ENCODE results near the gene CDC42EP1. TPM values are rescaled to one million over a fixed set of nuclear protein-coding genes. Genes with fewer than 3 reads are reported as not detected.
A peak's percentile ranks its signal among the peaks of the same experiment; 100 is the strongest.
"Not testable (repeated sequence)": the region's sequence is repeated elsewhere in the genome, so short reads cannot be mapped to it uniquely, and the experiment has no call there.

Gene CDC42EP1
- total RNA-seq, 1 donor from 2014 or later: 1.0 TPM

DNA sequence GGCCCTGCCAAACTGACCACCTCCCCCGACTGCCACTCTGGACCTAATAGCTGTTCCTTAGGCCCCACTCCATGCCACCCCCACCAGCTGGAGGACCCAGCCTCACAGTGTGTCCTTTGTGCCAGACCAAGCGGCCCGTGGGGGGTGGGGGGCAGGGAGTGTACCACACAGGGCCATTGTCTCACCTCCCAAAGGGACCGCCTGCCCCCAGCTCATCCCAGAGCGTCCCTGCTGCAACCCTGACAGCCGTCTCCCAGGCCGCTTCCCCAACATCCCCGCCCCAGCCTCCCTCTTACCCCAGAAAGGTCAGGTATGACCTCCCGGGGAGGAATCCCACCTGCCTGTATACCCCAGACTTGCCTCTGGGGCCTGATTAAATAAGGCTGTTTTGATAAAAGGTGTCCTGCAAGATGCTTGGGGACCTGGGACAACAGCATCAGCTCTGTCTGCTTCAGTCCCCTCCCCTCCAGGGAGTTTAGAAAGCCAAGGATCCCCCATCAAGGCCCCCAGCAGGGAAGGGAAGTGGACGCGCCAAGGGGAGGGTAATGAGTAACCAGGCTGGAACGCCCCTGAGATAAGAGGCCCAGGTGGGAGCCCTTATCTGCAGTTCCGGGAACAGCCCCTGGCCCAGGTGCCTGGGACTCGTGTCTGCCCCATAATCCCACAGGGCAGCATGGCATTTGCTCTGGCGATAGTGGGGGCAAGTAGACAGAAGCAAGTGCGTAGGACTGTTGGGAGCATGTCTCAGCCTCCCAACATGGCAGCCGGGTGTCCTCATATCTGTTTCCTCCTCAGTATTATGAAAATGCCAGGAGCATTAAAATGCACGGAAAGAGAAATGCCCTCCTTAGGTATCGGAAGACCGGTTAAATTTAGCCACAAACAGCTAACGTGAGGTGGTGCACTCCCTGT, 9.0 kb downstream of the CDC42EP1 start:
- intact Hi-C loops (cut with micrococcal nuclease): no loop called here
- H3K4me3 Mint-ChIP-seq: no peak overlapping the region
- no peaks in the 10 kb centered on the region for H3K36me3 Mint-ChIP-seq (ENCODE audit: low read depth)
- peaks cover 19% of the 10 kb centered on the region for H3K4me1 Mint-ChIP-seq
- peaks cover 15% of the 10 kb centered on the region for H3K27me3 Mint-ChIP-seq
- no peak for DNase-seq
- H3K27ac Mint-ChIP-seq: no peak overlapping the region
- H3K9me3 Mint-ChIP-seq: no peaks in the 10 kb centered on the region

- no peak overlapping the region for H3K27ac Mint-ChIP-seq
- no peak for DNase-seq
- peaks cover 17% of the 10 kb centered on the region for H3K27me3 Mint-ChIP-seq
- H3K4me3 Mint-ChIP-seq: no peak overlapping the region
- peaks cover 17% of the 10 kb centered on the region for H3K4me1 Mint-ChIP-seq
- intact Hi-C loops (cut with micrococcal nuclease): no loop called here
- H3K36me3 Mint-ChIP-seq (ENCODE audit: low read depth): no peaks in the 10 kb centered on the region
- no peaks in the 10 kb centered on the region for H3K9me3 Mint-ChIP-seq
These were observed 9.8 kb downstream of the CDC42EP1 start for GRCh38 chr22:37569921-37570660.

GRCh38 chr22:37570661-37570976, 10.3 kb downstream of the CDC42EP1 start:
- peaks cover 17% of the 10 kb centered on the region for H3K27me3 Mint-ChIP-seq

GRCh38 chr22:37571258-37571991, 11.1 kb downstream of the CDC42EP1 start:
- no peak for DNase-seq
- intact Hi-C loops (cut with micrococcal nuclease): no loop called here
- no peak overlapping the region for H3K27ac Mint-ChIP-seq
- H3K36me3 Mint-ChIP-seq (ENCODE audit: low read depth): no peaks in the 10 kb centered on the region
- H3K4me1 Mint-ChIP-seq: peaks cover 12% of the 10 kb centered on the region
- no peak overlapping the region for H3K4me3 Mint-ChIP-seq
- H3K9me3 Mint-ChIP-seq: no peaks in the 10 kb centered on the region
- peaks cover 17% of the 10 kb centered on the region for H3K27me3 Mint-ChIP-seq

More at GRCh38 chr22:37570661-37570976, 10.3 kb downstream of the CDC42EP1 start:
- Mint-ChIP-seq H3K4me3 (no peak overlapping the region), H3K4me1 (peaks cover 17% of the 10 kb centered on the region), H3K36me3 (ENCODE audit: low read depth) (no peaks in the 10 kb centered on the region), H3K9me3 (no peaks in the 10 kb centered on the region), H3K27ac (no peak overlapping the region)
- intact Hi-C loops (cut with micrococcal nuclease): no loop called here
- no peak for DNase-seq

DNA sequence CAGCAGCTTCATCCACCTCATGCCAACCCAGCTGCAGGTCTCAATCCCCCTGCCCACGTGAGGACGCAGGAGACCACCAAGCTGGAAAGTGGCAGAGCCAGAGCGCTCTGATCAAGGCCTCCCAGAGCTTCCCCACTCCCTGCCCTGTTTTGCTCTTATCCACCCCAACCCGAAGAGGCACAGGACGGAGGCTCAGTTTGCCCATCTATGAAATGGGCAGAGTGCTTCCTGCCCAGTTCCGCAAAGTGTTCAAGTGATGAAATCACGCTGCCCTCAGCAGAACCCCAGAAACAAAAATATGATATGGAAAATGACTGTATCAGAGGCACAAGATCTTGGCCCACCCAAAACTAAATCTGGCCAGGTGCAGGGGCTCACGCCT, 11.7 kb downstream of the CDC42EP1 start:
- Mint-ChIP-seq H3K27ac (no peak overlapping the region), H3K4me3 (no peak overlapping the region), H3K9me3 (no peaks in the 10 kb centered on the region), H3K4me1 (peaks cover 8% of the 10 kb centered on the region), H3K27me3 (peaks cover 17% of the 10 kb centered on the region), H3K36me3 (ENCODE audit: low read depth) (no peaks in the 10 kb centered on the region)
- intact Hi-C loops (cut with micrococcal nuclease): no loop called here
- no peak for DNase-seq

GRCh38 chr22:37575490-37576003, 15.3 kb downstream of the CDC42EP1 start:
- intact Hi-C loops (cut with micrococcal nuclease): no loop called here
- DNase-seq: no peak
- peaks cover 18% of the 10 kb centered on the region for H3K27me3 Mint-ChIP-seq
- no peaks in the 10 kb centered on the region for H3K9me3 Mint-ChIP-seq
- no peak overlapping the region for H3K4me3 Mint-ChIP-seq
- H3K4me1 Mint-ChIP-seq: peaks cover 7% of the 10 kb centered on the region
- H3K27ac Mint-ChIP-seq: no peak overlapping the region
- no peaks in the 10 kb centered on the region for H3K36me3 Mint-ChIP-seq (ENCODE audit: low read depth)

- peaks cover 18% of the 10 kb centered on the region for H3K27me3 Mint-ChIP-seq
- H3K4me3 Mint-ChIP-seq: no peak overlapping the region
- no peaks in the 10 kb centered on the region for H3K36me3 Mint-ChIP-seq (ENCODE audit: low read depth)
- no peak overlapping the region for H3K27ac Mint-ChIP-seq
- intact Hi-C loops (cut with micrococcal nuclease): no loop called here
- no peak for DNase-seq
- peaks cover 7% of the 10 kb centered on the region for H3K4me1 Mint-ChIP-seq
- no peaks in the 10 kb centered on the region for H3K9me3 Mint-ChIP-seq
These were observed 17.7 kb downstream of the CDC42EP1 start for GRCh38 chr22:37578002-37578401.

GRCh38 chr22:37581504-37581903, 21.2 kb downstream of the CDC42EP1 start:
- Mint-ChIP-seq H3K27me3 (peaks cover 17% of the 10 kb centered on the region), H3K36me3 (ENCODE audit: low read depth) (no peaks in the 10 kb centered on the region), H3K4me3 (no peak overlapping the region), H3K27ac (no peak overlapping the region), H3K4me1 (peaks cover 7% of the 10 kb centered on the region), H3K9me3 (no peaks in the 10 kb centered on the region)
- DNase-seq: no peak
- intact Hi-C loops (cut with micrococcal nuclease): no loop called here

DNA sequence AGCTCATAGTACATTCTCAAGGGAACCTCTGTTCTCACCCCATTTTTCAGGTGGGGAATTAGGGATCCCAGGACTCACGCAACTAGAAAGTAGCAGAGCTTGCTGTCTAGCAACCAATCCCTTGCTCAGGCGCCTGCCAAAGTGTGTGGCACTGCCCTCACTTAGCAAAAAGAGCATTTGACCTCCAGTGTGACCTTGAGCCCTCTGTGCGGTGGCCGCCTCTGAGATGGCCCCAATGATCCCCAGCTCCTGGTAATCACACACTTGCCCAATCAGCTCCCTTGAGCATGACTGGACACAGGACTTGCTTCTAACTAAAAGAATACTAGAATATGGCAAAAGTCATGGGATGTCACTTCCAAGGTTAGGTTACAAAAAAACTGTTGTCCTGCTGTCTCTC, 22.2 kb downstream of the CDC42EP1 start:
- H3K4me1 Mint-ChIP-seq: peaks cover 7% of the 10 kb centered on the region
- no peaks in the 10 kb centered on the region for H3K9me3 Mint-ChIP-seq
- DNase-seq: no peak
- H3K27ac Mint-ChIP-seq: no peak overlapping the region
- intact Hi-C loops (cut with micrococcal nuclease): no loop called here
- no peak overlapping the region for H3K4me3 Mint-ChIP-seq
- H3K27me3 Mint-ChIP-seq: peaks cover 17% of the 10 kb centered on the region
- no peaks in the 10 kb centered on the region for H3K36me3 Mint-ChIP-seq (ENCODE audit: low read depth)

DNA sequence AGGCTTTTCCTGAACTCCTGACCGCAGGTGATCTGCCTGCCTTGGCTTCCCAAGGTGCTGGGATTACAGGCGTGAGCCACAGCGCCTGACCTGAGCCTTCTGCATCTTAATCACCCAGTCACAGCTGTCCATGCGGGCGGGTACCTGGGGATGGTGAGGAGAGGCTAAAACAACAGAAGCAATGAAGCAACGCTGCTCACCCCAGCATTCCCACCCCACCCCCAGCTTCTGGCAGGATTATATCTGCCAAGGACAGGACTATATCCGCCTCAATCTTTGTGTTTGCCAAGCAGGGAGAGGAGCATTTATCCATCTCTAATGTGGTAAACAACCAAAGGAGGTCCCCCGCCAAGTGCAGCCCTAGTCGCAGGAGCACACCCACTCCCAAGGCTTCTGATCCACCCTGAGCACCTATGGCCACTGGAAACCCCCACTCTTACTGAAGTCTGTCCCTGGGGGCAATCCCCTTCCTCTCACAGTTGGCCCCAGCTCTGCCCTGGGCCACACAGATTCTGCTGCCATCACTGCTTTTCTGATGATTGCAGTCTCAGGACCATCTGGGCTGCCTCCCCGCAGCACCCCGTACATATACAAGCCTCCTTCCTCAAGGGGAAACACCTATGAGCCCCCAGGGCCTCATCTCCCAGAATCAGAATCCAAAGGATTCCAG, 28.4 kb downstream of the CDC42EP1 start:
- no peak overlapping the region for H3K4me3 Mint-ChIP-seq
- no peak for DNase-seq
- H3K4me1 Mint-ChIP-seq: peaks cover 10% of the 10 kb centered on the region
- no peaks in the 10 kb centered on the region for H3K9me3 Mint-ChIP-seq
- H3K36me3 Mint-ChIP-seq (ENCODE audit: low read depth): no peaks in the 10 kb centered on the region
- H3K27ac Mint-ChIP-seq: no peak overlapping the region
- intact Hi-C loops (cut with micrococcal nuclease): no loop called here
- H3K27me3 Mint-ChIP-seq: peaks cover 8% of the 10 kb centered on the region

DNA sequence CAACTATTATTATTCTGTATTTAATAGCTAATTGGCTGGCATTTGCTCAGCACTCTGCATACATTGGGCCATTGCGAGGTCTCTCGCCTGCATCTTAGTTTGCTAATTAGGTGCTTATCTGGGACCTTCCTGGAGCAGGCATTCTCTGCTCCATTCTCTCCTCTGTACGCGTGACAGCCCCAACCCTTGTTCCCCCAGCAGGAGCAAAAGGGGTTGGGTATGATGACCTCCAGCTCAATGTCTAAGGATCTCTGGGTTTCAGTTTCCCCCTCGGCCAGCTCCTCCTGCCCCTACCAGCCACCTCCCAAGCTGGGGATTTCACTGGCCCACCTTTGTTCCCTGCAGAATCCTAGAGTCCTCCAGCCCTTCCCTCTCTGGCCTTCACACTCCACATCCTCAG, 29.4 kb downstream of the CDC42EP1 start:
- DNase-seq: no peak
- intact Hi-C loops (cut with micrococcal nuclease): no loop called here
- Mint-ChIP-seq H3K4me3 (no peak overlapping the region), H3K27ac (no peak overlapping the region), H3K9me3 (no peaks in the 10 kb centered on the region), H3K36me3 (ENCODE audit: low read depth) (no peaks in the 10 kb centered on the region), H3K4me1 (peaks cover 10% of the 10 kb centered on the region), H3K27me3 (peaks cover 8% of the 10 kb centered on the region)

DNA sequence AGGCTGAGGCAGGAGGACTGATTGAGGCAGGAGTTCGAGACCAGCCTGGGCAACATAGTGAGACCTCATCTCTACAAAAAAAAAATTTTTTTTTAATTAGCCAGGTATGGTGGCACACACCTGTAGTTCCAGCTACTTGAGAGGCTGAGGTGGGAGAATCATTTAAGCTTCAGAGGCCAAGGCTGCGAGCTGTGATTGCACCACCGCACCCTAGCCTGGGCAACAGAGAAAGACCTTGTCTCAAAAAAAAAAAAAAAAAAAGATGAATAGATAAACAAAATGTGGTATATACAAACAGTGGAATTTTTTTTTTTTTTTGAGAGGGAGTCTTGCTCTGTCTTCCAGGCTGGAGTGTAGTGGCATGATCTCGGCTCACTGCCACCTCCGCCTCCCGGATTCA, 30.8 kb downstream of the CDC42EP1 start:
- H3K9me3 Mint-ChIP-seq; DNase-seq; H3K27ac Mint-ChIP-seq; H3K36me3 Mint-ChIP-seq (ENCODE audit: low read depth); H3K4me3 Mint-ChIP-seq; intact Hi-C loops (cut with micrococcal nuclease); H3K27me3 Mint-ChIP-seq: not testable (repeated sequence)
- H3K4me1 Mint-ChIP-seq: peaks cover 10% of the 10 kb centered on the region

DNA sequence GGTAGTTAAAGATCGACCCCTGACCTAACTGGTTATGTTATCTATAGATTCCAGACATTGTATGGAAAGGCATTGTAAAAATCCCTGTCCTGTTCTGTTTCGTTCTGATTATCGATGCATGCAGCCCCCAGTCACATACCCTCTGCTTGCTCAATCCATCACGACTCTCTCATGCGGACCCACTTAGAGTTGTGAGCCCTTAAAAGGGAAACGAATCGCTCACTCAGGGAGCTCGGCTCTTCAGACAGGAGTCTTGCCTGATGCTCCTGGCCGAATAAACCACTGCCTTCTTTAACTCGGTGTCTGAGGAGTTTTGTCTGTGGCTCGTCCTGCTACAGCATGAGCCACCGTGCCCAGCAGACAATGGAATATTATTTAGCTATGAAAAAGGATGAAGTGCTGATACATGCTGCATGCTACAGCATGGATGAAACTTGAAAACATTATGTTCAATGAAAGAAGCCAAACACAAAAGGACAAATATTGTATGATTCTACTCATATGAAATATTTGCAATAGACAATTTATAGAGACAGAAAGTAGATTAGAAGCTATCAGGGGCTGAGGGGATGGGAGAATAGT, 31.6 kb downstream of the CDC42EP1 start:
- no peak for DNase-seq
- peak overlapping the region; percentile 81 for H3K4me3 Mint-ChIP-seq
- H3K9me3 Mint-ChIP-seq: no peaks in the 10 kb centered on the region
- peak overlapping the region; percentile 48 for H3K27ac Mint-ChIP-seq
- intact Hi-C loops (cut with micrococcal nuclease): loop anchor here (1.0 to 2.0 kb wide), 2 partner anchors 25 to 54 kb away; no protein-coding TSS in a partner anchor
- peaks cover 10% of the 10 kb centered on the region for H3K4me1 Mint-ChIP-seq
- H3K27me3 Mint-ChIP-seq: peaks cover 7% of the 10 kb centered on the region
- H3K36me3 Mint-ChIP-seq (ENCODE audit: low read depth): no peaks in the 10 kb centered on the region

All from activated CD4-positive, alpha-beta T cell treated with anti-CD3 and anti-CD28 coated beads, Interleukin-2, amount 10 ng/mL, durations not matched to agents 24 days and 14 days (primary cell).